ENCODE measurements around the gene TRABD2B.

DNA sequence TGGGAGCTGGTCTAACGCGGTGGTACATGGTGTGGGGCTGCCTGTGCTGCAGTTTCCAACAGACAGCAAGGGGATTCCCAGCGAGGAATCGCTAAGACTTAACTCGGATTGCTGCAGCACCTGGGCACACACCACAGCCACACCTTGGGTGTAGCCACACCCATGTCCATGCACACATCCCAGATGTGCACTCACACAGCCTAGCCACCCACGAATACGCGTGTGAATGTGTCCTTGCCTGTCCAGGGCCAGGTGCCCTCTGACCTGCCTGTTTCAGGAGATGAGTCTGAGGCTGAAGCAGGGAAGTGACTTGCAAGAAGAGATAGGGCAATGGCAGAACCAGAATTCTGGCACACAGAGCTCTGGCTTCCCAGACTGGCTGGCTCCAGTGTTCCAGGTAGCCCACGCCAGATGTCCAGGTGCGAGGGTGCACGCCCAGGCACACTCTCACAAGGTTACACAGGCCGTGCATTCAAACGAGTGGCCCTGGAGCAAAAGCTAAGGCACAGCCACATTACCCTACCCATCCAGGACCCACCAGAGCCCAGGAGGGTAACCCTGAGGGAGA is 272.7 kb downstream of the TRABD2B start:
- TF ChIP-seq, protein P1, sequence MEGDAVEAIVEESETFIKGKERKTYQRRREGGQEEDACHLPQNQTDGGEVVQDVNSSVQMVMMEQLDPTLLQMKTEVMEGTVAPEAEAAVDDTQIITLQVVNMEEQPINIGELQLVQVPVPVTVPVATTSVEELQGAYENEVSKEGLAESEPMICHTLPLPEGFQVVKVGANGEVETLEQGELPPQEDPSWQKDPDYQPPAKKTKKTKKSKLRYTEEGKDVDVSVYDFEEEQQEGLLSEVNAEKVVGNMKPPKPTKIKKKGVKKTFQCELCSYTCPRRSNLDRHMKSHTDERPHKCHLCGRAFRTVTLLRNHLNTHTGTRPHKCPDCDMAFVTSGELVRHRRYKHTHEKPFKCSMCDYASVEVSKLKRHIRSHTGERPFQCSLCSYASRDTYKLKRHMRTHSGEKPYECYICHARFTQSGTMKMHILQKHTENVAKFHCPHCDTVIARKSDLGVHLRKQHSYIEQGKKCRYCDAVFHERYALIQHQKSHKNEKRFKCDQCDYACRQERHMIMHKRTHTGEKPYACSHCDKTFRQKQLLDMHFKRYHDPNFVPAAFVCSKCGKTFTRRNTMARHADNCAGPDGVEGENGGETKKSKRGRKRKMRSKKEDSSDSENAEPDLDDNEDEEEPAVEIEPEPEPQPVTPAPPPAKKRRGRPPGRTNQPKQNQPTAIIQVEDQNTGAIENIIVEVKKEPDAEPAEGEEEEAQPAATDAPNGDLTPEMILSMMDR (conservative IDR thresholded peaks at IDR 0.05; ENCODE audit: low read depth, low read length): no peak
- no peak for TF ChIP-seq EZH2 (IDR thresholded peaks at IDR 0.05; ENCODE audit: borderline replicate concordance, low read depth, low read length, poor library complexity, severe bottlenecking)

Data from A673 (cell line).